Kidney tubule cell (primary cell): ENCODE measurements around the gene HNRNPD.
A peak's percentile ranks its signal among the peaks of the same experiment; 100 is the strongest.
"Not testable (repeated sequence)": the region's sequence is repeated elsewhere in the genome, so short reads cannot be mapped to it uniquely, and the experiment has no call there.

Experiments
- DNase-seq: peaks from one replicate; pipeline ENCODE4 v3.0.0-alpha.2; 2018; ENCODE audit warnings: low spot score

Gene HNRNPD, protein sequence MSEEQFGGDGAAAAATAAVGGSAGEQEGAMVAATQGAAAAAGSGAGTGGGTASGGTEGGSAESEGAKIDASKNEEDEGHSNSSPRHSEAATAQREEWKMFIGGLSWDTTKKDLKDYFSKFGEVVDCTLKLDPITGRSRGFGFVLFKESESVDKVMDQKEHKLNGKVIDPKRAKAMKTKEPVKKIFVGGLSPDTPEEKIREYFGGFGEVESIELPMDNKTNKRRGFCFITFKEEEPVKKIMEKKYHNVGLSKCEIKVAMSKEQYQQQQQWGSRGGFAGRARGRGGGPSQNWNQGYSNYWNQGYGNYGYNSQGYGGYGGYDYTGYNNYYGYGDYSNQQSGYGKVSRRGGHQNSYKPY

DNA sequence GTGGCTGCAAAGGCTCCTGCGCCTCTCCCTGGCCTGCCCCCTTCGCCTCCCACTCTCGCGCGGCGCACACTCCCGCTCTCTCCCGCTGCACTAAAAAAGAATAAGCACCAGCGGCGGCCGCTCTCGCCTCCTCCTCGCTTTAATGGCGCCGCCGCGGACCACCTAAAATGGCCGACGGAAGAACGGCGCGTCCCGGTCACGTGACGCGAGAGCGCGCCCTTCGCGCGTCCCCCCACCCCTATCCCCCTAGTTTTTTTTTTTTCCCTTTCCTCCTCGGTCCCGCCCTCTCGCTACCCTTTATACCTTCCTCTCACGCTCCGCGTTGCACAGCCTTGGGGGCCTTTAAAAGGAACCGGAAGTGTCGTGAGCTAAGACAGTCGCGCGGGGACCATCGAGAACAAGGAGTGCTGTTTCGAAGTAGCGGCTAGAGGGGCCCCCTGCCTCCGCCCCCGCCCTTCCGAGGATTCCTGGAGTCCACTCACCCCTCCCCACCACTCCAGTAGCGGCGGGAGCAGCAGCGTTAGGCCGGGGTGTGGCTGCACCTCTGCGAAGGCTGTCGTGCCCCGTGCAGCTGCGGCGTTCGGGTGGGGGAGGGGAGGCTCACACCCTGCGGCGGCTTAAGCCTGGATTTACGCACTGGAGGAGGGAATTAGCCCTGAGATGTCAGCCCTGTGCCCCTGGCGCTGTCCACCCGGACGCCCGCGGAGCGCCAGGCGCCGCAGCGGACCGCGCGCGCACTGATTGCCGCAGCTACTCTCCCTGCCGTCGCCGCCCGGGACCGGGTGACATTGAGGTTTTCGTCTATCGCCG lies at the start of gene HNRNPD:
TSS of gene HNRNPD (minus strand) at position 176 of the 810 bp plus-strand sequence. CDS start 313 bp downstream, outside the sequence.
- DNase-seq: peak; percentile 100

DNA sequence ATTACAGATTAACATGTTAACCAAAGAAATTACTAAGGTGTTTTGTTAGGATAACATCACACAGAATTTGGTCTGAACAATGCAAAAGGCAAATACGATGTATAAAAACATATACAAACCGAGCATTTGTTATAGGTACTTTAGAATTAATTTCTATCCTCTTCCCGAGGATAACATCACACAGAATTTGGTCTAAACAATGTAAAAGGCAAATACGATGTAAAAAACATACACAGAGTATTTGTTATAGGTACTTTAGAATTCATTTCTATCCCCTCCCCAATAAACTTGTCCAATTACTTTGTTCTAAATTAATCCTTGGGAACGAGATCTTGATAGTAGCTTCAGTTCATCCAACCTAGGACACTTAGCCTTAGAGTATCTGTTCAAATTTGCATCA lies 48.8 kb upstream of the HNRNPD start:
- peak; percentile 4 for DNase-seq

DNA sequence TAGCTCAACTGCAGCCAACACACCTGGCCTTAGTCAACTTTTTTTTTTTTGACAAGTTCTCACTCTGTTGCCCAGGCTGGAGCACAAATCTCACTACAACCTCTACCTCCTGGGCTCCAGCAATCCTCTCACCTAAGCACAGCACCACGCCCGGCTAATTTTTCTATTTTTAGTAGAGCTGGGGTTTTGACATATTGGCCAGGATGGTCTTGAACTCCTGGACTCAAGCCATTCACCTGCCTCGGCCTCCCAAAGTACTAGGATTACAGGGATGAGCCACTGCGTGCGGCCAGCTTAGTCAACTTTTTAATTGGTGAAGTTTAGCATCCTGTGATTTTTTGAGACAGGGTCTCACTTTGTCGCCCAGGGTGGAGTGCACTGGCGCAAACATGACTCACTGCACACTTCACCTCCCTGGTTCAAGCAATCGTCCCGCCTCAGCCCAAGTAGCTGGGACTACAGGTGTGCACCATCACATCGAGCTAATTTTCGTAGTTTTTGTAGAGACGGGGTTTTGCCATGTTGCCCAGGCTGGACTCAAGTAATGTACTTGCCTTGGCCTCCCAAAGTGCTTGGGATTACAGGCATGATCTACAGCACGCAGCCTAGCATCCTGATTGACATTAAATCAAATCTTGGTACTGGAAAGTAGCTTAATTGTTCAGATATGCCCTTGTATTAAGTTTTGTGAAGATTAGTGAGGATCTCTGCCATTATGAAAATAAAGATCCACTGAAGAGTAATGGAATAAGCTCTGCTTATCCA lies 48.2 kb upstream of the HNRNPD start:
- peak; percentile 8 for DNase-seq

DNA sequence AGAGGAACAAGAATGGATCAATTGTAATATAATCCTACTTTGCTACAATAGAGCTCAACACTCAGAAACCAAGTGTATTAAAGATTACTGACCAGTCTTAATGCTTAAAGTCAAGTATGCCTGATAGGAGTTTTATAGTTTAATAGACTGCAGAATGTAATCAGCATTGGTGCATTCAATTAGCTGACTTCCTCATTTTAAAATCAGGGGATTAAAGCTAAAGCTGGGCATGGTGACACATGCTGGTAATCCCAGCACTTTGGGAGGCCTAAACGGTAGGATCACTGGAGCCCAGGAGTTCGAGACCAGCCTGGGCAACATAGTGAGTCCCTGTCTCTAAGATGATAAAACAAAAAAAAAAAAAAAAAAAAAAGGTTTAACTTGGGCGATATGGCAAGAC lies 45.7 kb upstream of the HNRNPD start:
- DNase-seq: no peak

DNA sequence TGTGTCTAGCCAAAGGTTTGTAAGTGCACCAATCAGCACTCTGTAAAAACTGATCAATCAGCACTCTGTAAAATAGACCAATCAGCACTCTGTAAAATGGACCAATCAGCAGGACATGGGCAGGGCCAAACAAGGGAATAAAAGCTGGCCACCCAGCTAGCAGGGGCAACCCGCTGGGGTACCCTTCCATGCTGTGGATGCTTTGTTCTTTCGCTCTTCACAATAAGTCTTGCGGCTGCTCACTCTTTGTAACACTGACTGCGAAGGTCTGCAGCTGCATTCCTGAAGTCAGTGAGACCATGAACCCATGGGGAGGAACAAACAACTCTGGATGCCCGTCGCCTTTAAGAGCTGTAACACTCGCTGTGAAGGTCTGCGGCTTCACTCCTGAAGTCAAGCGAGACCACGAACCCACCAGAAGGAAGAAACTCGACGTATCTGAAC lies 42.2 kb upstream of the HNRNPD start:
- DNase-seq: no peak

DNA sequence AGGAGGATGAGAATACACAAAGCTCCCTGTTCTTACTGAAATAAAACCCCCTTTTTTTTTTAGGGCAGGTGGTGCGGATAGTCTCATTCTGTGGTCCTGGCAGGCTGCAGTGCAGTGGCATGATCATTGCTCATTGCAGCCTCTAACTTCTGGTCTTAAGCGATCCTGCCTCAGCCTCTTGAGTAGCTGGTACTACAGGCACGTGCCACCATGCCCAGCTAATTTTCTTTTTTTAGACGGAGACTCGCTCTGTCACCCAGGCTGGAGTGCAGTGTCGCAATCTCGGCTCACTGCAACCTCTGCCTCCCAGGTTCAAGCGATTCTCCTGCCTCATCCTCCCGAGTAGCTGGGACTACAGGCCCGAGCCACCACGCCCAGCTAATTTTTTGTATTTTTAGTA lies 41.3 kb upstream of the HNRNPD start:
- not testable (repeated sequence) for DNase-seq

DNA sequence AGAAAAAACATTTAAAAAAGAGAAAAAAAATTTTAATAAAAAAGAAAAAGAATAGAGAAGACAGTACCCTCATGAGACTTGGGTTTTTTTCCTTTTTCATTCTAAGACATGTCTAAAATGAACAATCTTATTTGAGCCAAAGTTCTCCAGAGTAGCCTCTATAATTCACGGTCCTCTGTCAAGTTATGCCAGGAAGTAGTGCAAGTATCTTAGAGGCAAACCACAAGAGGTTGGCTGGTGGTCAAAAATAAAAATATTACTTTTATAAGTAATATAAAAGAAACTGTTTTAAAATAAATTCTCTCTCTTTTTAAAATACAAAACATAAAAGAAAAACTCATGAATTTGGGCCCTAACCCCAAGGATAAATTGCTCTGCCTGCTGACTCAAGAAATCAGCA lies 29.9 kb upstream of the HNRNPD start:
- no peak for DNase-seq

DNA sequence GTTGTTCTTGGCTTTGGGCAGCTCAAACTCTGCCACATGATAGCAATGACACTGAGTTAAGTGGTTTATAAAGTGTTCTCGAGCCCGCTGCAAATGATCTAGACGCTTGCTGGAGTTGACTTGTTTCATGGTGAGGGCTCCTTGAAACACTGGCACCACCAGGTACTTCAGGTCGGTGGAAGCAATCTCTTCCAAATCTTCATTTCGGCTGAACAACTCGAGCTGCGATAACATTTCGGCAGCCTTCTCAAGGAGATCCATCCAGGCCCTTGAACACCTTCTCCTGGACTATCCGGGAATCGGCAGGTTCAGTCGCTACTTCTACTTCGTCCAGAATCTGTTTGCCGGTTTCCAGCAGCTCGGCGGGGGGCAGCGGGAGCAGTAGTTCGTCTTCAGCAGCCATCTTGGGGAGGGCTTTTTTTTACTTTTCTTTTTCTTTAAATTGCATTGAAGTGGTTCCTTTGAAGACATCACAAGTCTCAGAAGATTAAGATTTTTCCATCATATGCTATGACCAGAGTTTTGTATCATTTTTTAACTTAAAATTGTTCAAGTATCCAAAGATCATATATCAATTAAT lies 28.5 kb upstream of the HNRNPD start:
- no peak for DNase-seq

DNA sequence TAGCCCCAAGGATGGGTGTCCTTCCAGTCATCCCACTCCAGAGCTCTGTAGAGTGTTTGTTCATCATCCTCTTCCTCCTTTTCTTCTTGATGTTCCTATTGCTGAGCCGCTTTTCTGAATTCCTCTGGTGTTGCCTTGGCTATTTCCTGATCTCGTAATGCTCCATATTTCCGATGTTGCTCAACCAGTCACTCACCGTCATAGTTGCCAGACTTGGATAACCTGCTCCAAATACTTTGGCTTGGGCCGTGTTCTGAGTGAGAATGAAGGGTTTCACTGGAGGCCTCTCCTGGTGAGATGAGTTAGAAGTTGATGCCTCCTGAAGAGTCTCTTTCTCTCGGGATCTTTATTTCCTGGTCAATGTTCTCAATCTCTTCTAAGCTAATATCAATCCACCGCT lies 27.8 kb upstream of the HNRNPD start:
- no peak for DNase-seq

DNA sequence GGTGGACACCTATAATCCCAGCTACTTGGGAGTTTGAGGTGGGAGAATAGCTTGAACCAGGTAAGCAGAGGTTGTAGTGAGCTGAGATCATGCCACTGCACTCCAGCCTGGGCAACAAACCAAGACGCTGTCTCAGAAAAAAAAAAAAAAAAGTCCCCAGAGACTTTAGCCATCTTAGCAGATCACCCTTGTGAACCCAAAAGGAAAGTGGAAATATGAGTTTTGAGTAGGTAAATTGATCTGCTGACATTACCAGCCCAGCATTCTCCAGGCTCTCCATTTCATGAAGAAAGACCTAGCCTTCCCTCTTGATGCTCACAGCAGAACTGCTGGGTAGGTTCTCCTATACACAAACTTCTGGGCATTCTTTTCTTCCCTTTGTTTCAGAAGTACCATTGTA lies 24.5 kb upstream of the HNRNPD start:
- no peak for DNase-seq

DNA sequence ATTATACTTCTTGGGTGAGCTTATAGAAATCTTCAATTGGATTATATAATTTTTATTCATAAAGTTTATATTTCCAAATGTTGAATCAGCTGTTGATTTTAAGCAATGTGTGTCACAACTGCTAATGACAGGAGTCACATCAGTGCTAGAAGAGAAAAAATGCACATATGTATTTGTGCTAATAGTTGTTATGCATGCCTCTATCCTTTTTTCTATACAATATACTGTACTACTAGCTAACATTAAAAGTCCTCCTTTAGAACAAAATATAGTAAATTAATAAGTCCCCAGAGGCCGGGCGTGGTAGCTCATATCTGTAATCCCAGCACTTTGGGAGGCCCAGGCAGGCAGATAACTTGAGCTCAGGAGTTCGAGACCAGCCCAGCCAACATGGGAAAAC lies 23.7 kb upstream of the HNRNPD start:
- no peak for DNase-seq

DNA sequence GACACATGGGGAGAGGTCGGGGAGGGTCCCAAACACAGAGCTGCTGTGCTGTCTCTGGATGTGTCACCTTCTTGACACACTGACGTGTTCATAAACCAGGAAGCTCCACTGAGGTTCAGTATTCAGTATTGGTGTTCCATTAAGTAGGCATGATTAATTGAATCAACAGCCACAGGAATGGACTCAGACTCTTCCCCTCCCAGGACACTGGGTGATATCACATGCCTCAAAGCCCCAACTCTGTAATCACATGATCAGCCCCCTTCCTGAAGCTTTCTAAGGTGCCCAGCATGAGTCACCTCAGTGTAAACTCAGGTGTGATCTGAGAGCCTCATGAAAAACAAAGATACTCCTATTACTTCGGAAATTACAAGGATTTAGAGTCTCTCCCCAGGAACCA lies 21.1 kb upstream of the HNRNPD start:
- DNase-seq: peak; percentile 98

DNA sequence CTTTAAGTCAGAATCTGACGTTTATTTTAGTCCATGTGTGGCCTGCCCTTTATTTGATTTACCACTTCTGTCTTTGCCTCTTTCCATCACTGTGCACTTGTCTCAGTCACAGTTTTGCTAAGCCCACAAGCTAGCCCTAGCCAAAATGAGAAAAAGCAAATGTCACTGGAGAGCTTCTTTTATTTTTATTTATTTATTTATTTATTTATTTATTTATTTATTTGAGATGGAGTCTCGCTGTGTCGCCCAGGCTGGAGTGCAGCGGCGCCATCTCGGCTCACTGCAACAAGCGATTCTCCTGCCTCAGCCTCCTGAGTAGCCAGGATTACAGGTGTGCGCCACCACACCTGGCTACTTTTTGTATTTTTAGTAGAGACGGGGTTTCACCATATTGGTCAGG lies 16.3 kb upstream of the HNRNPD start:
- not testable (repeated sequence) for DNase-seq

DNA sequence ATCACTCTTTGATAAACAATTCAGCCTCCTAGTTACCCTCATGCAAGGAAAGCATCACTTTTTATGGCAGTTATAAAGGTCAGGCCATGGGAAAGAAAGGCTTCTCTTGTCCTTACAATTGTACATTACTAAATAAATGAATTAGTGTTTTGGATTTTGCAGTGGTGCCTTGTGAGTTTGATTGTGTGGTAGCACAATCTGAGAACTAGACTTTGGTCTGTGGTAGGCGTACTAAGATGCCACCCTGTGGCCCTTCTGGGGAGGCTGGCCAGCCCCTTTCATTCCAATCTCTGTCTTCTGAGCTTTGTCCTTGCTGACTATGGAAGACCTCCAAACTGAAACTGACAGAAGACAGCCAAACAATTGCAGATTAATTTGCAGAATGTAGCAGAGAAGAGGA lies 14.6 kb upstream of the HNRNPD start:
- no peak for DNase-seq

DNA sequence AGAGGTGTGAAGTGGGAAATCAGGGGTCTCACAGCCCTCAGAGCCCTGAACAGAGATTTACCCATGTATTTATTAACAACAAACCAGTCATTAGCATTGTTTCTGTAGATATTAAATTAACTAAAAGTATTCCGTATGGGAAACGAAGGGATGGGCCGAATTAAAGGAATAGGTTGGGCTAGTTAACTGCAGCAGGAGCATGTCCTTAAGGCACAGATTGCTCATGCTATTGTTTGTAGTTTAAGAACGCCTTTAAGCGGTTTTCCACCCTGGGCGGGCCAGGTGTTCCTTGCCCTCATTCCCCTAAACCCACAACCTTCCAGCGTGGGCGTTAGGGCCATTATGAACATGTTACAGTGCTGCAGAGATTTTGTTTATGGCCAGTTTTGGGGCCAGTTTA lies 12.5 kb upstream of the HNRNPD start:
- DNase-seq: not testable (repeated sequence)

DNA sequence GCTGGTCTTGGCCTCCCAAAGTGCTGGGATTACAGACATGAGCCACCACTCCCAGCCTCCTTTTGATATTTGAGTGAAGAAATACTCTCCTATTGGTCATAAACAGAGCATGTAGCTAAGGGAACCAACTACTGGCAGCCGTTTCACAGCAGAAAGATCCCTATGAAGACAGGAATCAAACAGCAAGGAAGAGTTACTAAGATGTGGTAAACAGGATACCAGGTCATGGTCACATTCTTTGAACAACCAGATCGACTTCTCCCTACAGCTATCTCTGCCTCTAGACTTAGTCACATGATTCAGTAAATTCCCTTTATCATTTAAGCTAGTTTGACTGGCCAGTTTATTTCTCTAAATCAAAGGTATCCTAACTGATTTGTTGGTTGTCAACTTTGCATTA lies 9.0 kb upstream of the HNRNPD start:
- peak; percentile 31 for DNase-seq

DNA sequence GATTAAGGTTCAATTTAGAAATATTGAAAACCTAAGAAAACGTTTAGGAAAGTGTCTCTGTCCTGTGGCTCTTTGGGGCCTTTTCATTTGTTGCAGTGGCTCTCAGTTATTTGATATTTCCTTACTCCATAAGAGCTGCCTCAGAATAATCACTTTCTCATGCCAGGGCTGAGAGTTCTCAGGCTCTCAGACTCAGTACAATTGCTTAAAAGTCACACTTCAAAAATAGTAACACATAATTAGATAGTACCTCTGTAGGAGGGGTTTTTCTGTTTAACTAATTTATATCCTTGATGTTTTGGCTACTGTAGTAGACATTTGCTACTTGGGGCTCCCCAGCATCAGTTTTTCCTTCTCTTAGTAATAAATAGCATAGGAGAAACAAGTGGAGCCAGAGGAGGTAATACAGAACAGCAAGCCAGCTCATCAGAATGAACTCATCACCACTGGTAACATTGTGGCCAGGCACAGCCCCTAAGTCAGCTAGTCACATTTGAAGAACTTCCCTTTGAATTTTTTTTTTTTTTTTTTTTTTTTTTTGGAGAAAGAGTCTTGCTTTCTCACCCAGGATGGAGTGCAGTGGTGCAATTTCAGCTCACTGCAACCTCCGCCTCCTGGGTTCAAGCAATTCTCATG lies 8.0 kb upstream of the HNRNPD start:
- DNase-seq: peak; percentile 35

DNA sequence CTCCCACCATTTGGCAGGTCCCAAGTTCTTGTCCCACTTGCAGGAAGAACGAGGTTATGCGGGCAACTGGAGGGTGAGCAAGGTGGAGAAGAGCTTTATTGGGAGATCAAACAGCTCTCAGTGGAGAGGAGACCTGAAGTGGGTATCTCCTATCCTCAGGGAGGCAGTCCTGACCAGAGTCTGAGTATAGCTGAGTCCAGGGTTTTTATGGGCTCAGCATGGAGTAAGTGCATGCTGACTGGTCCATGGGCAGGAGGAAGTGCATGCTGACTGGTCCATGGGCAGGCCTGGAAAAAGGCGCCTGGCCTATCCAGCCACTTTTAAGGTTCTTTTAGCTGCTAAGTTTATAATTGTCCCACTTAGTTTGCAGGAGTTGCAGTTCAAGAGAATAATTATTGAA lies 7.4 kb upstream of the HNRNPD start:
- DNase-seq: no peak

DNA sequence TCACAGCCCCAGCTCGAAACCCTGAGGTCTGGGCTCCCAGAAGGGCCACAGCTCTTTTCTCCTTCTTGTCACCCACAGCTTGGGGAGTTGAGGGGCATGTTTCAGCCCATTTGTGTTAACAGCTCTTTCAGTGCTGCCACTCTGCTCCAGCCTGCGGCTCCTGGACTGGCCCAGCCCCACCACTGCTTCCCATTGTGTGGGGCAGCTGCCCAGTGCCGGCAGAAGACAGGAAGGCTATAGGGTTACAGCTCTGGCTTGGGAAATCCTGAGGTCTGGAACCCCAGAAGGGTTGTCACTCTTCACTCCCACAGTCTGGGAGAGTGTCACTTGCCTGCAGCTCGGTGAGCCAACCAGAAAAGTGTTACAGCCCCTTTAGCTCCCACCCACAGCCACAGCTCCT lies 7.0 kb upstream of the HNRNPD start:
- no peak for DNase-seq

DNA sequence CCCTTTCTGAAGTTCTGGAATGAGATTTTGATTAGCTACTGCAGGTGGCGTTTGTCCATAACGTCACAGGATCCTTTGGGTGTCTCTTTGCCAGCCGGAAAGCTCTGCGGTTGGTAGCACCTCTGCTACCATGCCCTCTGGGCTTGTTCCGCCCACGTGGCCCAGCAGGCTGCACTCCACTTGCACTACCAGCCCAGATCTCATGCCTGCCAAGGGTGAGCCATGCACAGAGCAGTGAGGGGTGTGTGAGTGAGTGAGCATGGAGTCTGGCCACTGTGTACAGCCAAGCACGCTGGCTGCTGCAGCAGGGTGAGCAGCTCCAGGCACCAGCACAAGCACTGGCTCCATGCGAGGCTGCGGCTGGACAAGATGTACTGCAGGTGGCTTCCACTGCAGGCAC lies 6.6 kb upstream of the HNRNPD start:
- peak; percentile 79 for DNase-seq

DNA sequence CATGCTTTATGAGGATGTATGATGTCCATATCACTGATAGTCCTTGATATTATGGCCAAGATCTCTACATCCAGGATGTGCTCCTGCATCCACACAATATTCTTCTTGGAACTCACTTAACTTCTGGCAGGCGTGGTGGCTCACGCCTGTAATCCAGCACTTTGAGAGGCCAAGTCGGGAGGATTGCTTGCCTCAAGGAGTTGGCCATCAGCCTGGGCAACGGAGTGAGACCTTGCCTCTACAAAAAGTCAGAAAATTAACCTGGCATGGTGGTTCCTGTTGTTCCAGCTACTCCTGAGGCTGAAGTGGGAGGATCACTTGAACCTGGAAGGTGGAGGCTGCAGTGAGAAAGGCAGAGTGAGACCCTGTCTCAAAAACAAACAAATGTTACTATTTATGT lies 2.3 kb upstream of the HNRNPD start:
- DNase-seq: peak; percentile 15

DNA sequence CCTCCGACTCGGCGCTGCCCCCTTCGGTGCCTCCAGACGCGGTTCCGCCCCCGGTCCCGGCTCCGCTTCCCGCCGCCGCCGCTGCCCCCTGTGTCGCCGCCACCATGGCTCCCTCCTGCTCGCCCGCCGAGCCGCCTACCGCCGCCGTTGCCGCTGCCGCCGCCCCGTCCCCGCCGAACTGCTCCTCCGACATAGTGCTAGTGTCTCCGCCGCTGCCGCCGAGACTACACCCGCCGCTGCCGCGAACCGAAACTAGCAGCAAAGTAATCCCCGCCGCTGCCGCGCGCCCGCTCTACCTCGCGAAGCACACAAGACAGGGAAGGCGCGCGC lies 340 bp downstream of the HNRNPD start:
- DNase-seq: no peak
